Activated T-helper 1 cell treated with anti-CD3 and anti-CD28 coated beads, Interleukin-12 subunit alpha, Interleukin-12 subunit beta, Interleukin-2, Interleukin-4 antibody, amounts not matched to agents 30 ng/mL and 10 ng/mL and 1 ng/mL, durations not matched to agents 14 hours and 24 hours and 36 hours (primary cell): ENCODE results near the gene TCAP. TPM values are rescaled to one million over a fixed set of nuclear protein-coding genes. Genes with fewer than 3 reads are reported as not detected.

ENCODE experiments used
- DNase-seq: peaks from one replicate; pipeline ENCODE4 v3.0.0; 2021; ENCODE audit warnings: low spot score
- H3K27ac Mint-ChIP-seq: one replicate; pipeline ENCODE4 v1.8.0; 2021; ENCODE audit warnings: mild to moderate bottlenecking, mixed read lengths
- H3K27me3 Mint-ChIP-seq: one replicate; pipeline ENCODE4 v1.8.0; 2022; ENCODE audit warnings: mild to moderate bottlenecking, moderate library complexity, mixed read lengths; ENCODE audit not compliant: insufficient read depth
- H3K36me3 Mint-ChIP-seq: one replicate; pipeline ENCODE4 v1.8.0; 2021; ENCODE audit warnings: low read depth, mixed read lengths
- H3K4me1 Mint-ChIP-seq: one replicate; pipeline ENCODE4 v1.8.0; 2021; ENCODE audit warnings: low read depth, mixed read lengths
- H3K4me3 Mint-ChIP-seq: one replicate; pipeline ENCODE4 v1.8.0; 2021; ENCODE audit warnings: mild to moderate bottlenecking, moderate library complexity, mixed read lengths
- H3K9me3 Mint-ChIP-seq: one replicate; pipeline ENCODE4 v1.8.0; 2021; ENCODE audit warnings: mixed read lengths
- intact Hi-C: fragments of 100-400 bp; cut with micrococcal nuclease; formaldehyde crosslinking; loops from one replicate; pipeline ENCODE4 v1.15.1; 2024
- total RNA-seq: library from RNA; stranded (reverse); gene quantifications from 2 replicates; pipeline ENCODE4 v1.2.3, GENCODE V29; 2022

Gene TCAP
- total RNA-seq, 1 donor from 2014 or later, result 1.4 TPM

DNA sequence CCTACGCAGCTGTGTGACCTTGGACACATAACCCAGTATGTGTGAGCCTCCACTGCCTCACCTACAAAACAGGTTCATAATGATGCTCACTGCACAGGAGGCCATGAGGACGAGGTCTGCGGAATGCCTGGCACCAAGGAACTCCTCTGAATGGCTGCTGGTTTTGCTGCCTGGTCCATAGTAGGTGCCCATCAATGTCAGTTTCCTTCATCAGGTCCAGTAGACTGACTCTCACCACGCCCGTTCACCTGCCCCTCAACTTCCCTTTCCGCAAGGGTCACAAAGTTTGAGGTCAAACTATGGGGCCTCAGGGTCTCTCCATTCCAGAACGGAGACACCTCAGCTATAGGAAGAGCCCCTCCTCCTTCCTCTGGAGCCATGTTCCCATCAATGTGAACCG is 11.9 kb downstream of the TCAP start:
- Mint-ChIP-seq H3K27ac (no peak overlapping the region), H3K4me1 (peaks cover 52% of the 10 kb centered on the region)

DNA sequence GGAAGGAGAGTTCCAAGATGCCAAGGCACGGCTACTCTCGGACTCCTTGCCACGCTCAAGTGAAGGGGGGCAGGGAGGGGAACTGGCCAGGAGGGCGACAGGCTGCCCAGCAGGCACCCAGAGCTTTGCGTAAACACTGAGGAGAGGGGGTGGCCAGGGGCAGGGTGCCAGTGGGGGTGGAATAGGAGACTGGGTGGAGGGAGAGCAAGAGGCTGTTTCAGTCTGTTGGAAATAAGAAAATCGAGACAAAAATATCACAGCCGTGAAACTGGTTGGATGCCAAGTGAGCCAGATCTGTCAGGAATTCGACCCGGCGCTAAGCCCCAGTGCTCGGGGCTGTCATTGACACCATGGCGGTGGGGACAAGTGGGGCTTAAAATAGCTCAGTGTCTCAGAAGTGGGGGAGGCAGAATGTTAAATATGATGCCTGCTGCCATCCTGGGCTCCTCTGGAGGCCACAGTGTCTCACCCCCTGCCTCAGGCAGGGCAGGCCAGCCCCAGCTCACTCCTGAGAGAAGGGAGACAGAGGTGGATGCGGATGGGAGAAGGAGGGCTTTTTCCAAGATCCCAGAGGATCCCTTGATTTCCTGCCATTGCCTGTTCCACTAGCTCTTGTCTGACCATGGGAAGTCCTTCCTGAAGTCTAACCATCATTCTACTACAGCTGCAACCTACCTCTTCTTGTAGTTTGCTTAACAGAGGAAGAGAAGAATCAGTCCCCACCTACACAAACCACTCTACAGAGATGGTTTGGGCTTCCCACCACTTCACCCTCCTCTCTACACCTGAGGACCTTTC is 12.6 kb downstream of the TCAP start:
- Mint-ChIP-seq H3K9me3 (no peaks in the 10 kb centered on the region), H3K4me3 (no peak overlapping the region), H3K27me3 (peaks cover 2% of the 10 kb centered on the region), H3K36me3 (peaks cover 16% of the 10 kb centered on the region), H3K4me1 (peaks cover 52% of the 10 kb centered on the region), H3K27ac (no peak overlapping the region)
- no peak for DNase-seq
- intact Hi-C loops, result no loop called here

More for the DNA sequence above, 11.9 kb downstream of the TCAP start:
- no peak for DNase-seq
- Mint-ChIP-seq H3K36me3 (peaks cover 16% of the 10 kb centered on the region), H3K4me3 (no peak overlapping the region), H3K27me3 (peaks cover 2% of the 10 kb centered on the region), H3K9me3 (no peaks in the 10 kb centered on the region)
- intact Hi-C loops, result no loop called here

GRCh38 chr17:39678340-39679116 is 13.4 kb downstream of the TCAP start:
- peaks cover 17% of the 10 kb centered on the region for H3K36me3 Mint-ChIP-seq
- DNase-seq, result no peak
- H3K4me1 Mint-ChIP-seq, result peaks cover 52% of the 10 kb centered on the region
- H3K9me3 Mint-ChIP-seq, result no peaks in the 10 kb centered on the region
- H3K27ac Mint-ChIP-seq, result no peak overlapping the region
- H3K4me3 Mint-ChIP-seq, result no peak overlapping the region
- intact Hi-C loops, result loop anchor here (1.0 kb wide), 1 partner anchor 10 kb away; the partner anchor contains the start of gene PGAP3
- H3K27me3 Mint-ChIP-seq, result no peaks in the 10 kb centered on the region

GRCh38 chr17:39679521-39680192 is 14.5 kb downstream of the TCAP start:
- Mint-ChIP-seq H3K27me3 (no peaks in the 10 kb centered on the region), H3K9me3 (no peaks in the 10 kb centered on the region), H3K4me3 (no peak overlapping the region), H3K4me1 (peaks cover 52% of the 10 kb centered on the region), H3K36me3 (peaks cover 17% of the 10 kb centered on the region), H3K27ac (peak overlapping the region; percentile 85)
- intact Hi-C loops, result loop anchor here (1.0 kb wide), 1 partner anchor 9 kb away; the partner anchor contains the start of gene PGAP3
- peak; percentile 22 for DNase-seq

- Mint-ChIP-seq H3K4me3 (no peak overlapping the region), H3K4me1 (peaks cover 39% of the 10 kb centered on the region), H3K27me3 (no peaks in the 10 kb centered on the region), H3K36me3 (peaks cover 24% of the 10 kb centered on the region), H3K27ac (no peak overlapping the region), H3K9me3 (no peaks in the 10 kb centered on the region)
- DNase-seq, result no peak
- intact Hi-C loops, result no loop called here
These were observed 18.3 kb downstream of the TCAP start for GRCh38 chr17:39683295-39683939.

DNA sequence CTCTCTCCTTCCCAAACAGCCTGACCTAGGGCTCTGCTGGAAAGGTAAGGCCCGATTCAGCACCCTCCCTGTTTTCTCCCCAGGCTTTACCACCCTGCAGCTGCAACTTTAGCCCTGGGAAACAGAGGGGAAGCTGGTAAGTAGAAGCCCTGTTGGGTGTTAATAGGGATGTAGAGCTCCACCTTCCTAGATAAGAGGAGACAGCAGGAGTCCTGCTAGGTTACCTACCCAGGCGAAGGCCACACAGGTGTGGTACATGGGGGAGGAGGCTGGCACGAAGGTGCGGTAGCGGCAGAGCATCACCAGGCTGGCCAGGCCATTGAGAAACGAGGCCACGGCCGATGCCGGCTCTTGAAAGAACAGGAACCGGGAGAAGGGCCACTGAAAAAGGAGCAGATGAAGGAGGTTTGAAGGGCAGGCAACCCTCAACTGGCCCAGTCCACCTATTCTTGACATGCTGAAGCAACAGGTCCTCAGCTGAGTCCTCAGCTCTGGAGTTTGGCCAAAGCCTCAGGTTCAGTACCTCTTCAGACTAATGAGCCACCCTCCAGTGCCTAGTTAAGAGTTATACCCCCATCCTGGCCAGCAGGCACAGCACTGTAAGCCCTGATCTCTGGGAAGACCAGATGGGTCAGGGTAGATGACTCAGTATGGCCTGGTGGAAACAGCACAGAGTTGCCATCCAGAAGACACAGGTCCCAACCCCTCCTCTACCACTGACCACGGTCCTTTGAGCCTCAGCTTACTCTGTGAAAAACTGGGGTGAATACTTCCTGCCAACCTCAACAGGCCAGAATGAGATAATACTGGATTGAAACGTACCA is 19.4 kb downstream of the TCAP start:
- Mint-ChIP-seq H3K27ac (no peak overlapping the region), H3K4me1 (peaks cover 36% of the 10 kb centered on the region), H3K4me3 (no peak overlapping the region), H3K36me3 (peaks cover 25% of the 10 kb centered on the region), H3K27me3 (no peaks in the 10 kb centered on the region), H3K9me3 (no peaks in the 10 kb centered on the region)
- DNase-seq, result no peak
- intact Hi-C loops, result loop anchor here (5.0 kb wide), 1 partner anchor 178 kb away; the partner anchor contains the start of gene IKZF3

DNA sequence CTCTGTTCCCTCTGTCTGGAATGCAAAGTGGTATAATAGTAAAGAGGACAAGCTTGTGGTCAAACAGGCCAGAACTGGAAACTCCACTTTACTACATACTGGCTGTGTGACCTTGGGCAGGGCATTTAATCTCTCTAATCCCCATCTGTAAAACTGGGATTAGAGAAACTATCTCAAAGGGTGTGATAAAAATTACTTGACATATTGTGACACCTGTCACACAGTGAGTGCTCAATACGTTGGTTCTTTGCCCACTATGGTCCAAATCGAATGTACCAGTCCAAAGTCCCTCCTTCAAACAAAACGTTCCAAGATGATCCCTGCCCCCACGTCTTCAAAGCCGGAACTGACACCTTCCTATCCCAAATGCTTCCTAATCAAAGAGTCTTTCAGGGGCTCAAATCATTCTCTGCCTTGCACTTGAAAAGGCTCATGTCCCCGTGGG is 22.0 kb downstream of the TCAP start:
- H3K27me3 Mint-ChIP-seq, result no peaks in the 10 kb centered on the region
- H3K36me3 Mint-ChIP-seq, result peaks cover 14% of the 10 kb centered on the region
- no peak overlapping the region for H3K27ac Mint-ChIP-seq
- peaks cover 22% of the 10 kb centered on the region for H3K4me1 Mint-ChIP-seq
- DNase-seq, result no peak
- intact Hi-C loops, result loop anchor here (1.0 to 5.0 kb wide), 2 partner anchors 50 to 175 kb away; partner anchors contain the start of genes IKZF3 and STARD3
- no peaks in the 10 kb centered on the region for H3K9me3 Mint-ChIP-seq
- peak overlapping the region; percentile 94 for H3K4me3 Mint-ChIP-seq

GRCh38 chr17:39687546-39688474 is 22.7 kb downstream of the TCAP start, which contains the start of gene PGAP3:
TSS of gene PGAP3 (minus strand) at chr17:39688057. CDS start at chr17:39688014, 43 bp downstream.
- Mint-ChIP-seq H3K27me3 (no peaks in the 10 kb centered on the region), H3K27ac (peak within 1 kb of the TSS; percentile 69), H3K4me1 (peaks cover 22% of the 10 kb centered on the region), H3K9me3 (no peaks in the 10 kb centered on the region), H3K36me3 (peaks cover 14% of the 10 kb centered on the region), H3K4me3 (peak within 1 kb of the TSS; percentile 94)
- intact Hi-C loops, result loop anchor here (1.0 to 5.0 kb wide), 7 partner anchors 9 to 293 kb away; partner anchors contain the start of genes CDK12, IKZF3, MIEN1 and PSMD3
- DNase-seq, result peak; percentile 73

DNA sequence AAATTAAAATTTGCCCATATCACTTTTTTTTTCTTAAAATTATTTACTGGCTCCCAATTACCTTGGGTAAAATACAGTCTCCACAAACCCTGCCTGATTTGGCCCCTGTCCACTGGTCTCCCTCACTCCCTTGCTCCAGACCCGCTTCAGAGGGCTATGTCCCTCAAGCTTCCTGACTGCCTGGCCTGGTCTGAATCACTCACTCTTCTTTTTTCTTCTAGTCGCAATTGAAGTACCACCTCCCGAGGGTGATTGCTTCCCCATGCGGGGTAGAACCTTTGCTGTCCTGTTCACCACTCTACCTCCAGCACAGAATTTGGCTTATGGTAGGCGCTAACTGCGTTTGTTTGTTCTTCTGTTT is 23.3 kb downstream of the TCAP start:
- intact Hi-C loops, result loop anchor here (1.0 to 5.0 kb wide), 6 partner anchors 9 to 292 kb away; partner anchors contain the start of genes CDK12, IKZF3, MIEN1 and PSMD3
- no peaks in the 10 kb centered on the region for H3K27me3 Mint-ChIP-seq
- peaks cover 13% of the 10 kb centered on the region for H3K36me3 Mint-ChIP-seq
- no peaks in the 10 kb centered on the region for H3K9me3 Mint-ChIP-seq
- H3K27ac Mint-ChIP-seq, result peak overlapping the region; percentile 69
- peaks cover 22% of the 10 kb centered on the region for H3K4me1 Mint-ChIP-seq
- DNase-seq, result no peak
- peak overlapping the region; percentile 94 for H3K4me3 Mint-ChIP-seq

DNA sequence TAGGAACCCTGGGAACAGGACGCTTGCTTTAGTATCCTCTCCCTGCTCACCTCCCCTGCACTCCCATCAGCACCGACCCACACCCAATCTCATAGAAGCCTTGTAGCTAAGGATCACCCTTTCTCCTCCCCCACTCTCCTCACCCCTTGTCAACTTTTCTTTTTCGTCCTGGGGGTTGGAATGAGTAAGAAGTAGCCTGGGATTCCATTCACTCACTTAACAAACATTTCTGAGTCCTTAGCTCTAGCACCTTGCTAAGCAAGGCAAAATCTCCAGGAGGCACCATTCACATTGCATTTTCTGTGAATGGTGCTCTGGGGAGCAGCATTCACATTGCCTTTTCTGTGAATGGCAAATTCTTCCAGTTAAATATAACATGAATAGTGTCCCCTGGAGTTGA is 23.8 kb downstream of the TCAP start:
- peak overlapping the region; percentile 94 for H3K4me3 Mint-ChIP-seq
- intact Hi-C loops, result loop anchor here (1.0 to 5.0 kb wide), 6 partner anchors 10 to 292 kb away; partner anchors contain the start of genes CDK12, IKZF3, MIEN1 and PSMD3
- no peaks in the 10 kb centered on the region for H3K9me3 Mint-ChIP-seq
- H3K27me3 Mint-ChIP-seq, result no peaks in the 10 kb centered on the region
- H3K4me1 Mint-ChIP-seq, result peaks cover 22% of the 10 kb centered on the region
- H3K27ac Mint-ChIP-seq, result no peak overlapping the region
- peaks cover 13% of the 10 kb centered on the region for H3K36me3 Mint-ChIP-seq
- DNase-seq, result no peak

DNA sequence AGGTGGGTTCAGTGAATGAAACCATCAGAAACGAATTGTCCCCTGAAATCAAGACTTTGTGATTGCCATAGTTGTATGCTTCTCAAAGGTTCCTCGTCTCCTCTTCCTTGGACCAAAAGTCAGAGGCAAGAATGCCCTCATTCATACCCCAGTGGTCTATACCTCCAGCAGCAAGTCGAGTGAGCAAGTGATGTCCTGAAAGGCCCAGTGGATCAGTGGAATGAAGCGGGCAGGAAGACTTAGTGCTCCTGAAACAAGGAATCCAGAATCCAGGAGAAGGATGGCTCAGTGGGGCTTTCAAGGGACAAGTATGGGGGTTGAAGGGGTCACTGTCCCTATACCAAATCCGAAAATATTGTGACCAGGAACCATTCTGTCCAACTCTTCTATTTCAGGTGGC is 29.4 kb downstream of the TCAP start:
- Mint-ChIP-seq H3K27ac (no peak overlapping the region), H3K27me3 (peaks cover 15% of the 10 kb centered on the region), H3K4me3 (no peak overlapping the region), H3K9me3 (no peaks in the 10 kb centered on the region), H3K4me1 (no peaks in the 10 kb centered on the region), H3K36me3 (no peaks in the 10 kb centered on the region)
- intact Hi-C loops, result no loop called here
- DNase-seq, result no peak
